Measurements from ENCODE around the gene NFKBIB.
"Not testable (repeated sequence)": the region's sequence is repeated elsewhere in the genome, so short reads cannot be mapped to it uniquely, and the experiment has no call there.

The NFKBIB gene

DNA sequence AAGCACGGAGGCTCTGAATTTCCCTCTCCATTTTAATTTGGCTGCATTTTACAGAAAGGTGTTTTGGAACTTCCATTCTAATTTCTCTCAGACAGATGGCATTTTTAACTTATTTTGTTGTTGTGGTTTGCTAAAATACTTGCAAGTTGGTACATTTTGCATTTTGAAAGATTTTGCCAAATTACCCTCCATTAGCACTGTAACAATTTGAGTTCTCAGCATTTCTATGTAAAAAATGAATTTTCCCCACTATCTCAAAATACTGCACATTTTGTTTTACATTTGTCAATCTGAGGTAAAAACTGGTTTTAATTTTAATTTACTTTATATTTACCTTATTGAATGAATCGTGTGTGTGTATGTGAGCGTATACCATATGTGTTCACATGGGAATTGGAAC lies 43.0 kb upstream of the NFKBIB start:
- Histone ChIP-seq H3K4me2 (ENCODE audit: insufficient read depth, low read length) (no peak overlapping the region), H3K36me3 (ENCODE audit: insufficient read depth, low read length) (no peaks in the 10 kb centered on the region), H3K27me3 (ENCODE audit: insufficient read depth, low read length, poor library complexity) (no peaks in the 10 kb centered on the region), H3K27ac (ENCODE audit: low read length) (no peak overlapping the region), H3K9me3 (ENCODE audit: insufficient read depth, low read length, severe bottlenecking) (no peaks in the 10 kb centered on the region), H3K9ac (ENCODE audit: low read depth, low read length) (no peak overlapping the region), H3K4me1 (ENCODE audit: insufficient read depth, low read length) (peaks cover 9% of the 10 kb centered on the region), H4K20me1 (ENCODE audit: insufficient read depth, low read length) (no peaks in the 10 kb centered on the region), H3K4me3 (ENCODE audit: low read depth in 1 of 2, low read length in 2 of 2) (no peak overlapping the region), H3K79me2 (ENCODE audit: insufficient read depth, low read length) (no peaks in the 10 kb centered on the region; the same call in 1 of the 2 replicates), H2AFZ (ENCODE audit: low read depth, low read length) (no peak overlapping the region)
- ATAC-seq (ENCODE audit: insufficient read depth, low read depth) (no peak), DNase-seq (no peak)
- TF ChIP-seq EZH2 (IDR thresholded peaks at IDR 0.05; ENCODE audit: borderline replicate concordance, low read depth, low read length, severe bottlenecking), result no peak
- TF ChIP-seq, protein P1, sequence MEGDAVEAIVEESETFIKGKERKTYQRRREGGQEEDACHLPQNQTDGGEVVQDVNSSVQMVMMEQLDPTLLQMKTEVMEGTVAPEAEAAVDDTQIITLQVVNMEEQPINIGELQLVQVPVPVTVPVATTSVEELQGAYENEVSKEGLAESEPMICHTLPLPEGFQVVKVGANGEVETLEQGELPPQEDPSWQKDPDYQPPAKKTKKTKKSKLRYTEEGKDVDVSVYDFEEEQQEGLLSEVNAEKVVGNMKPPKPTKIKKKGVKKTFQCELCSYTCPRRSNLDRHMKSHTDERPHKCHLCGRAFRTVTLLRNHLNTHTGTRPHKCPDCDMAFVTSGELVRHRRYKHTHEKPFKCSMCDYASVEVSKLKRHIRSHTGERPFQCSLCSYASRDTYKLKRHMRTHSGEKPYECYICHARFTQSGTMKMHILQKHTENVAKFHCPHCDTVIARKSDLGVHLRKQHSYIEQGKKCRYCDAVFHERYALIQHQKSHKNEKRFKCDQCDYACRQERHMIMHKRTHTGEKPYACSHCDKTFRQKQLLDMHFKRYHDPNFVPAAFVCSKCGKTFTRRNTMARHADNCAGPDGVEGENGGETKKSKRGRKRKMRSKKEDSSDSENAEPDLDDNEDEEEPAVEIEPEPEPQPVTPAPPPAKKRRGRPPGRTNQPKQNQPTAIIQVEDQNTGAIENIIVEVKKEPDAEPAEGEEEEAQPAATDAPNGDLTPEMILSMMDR (IDR thresholded peaks at IDR 0.05; ENCODE audit: borderline replicate concordance, extremely low read depth, low read length, poor library complexity, severe bottlenecking), result no peak

GRCh38 chr19:38859631-38860204 lies 40.1 kb upstream of the NFKBIB start:
- not testable (repeated sequence) for H3K4me1 ChIP-seq (ENCODE audit: insufficient read depth, low read length); H3K9me3 ChIP-seq (ENCODE audit: insufficient read depth, low read length, severe bottlenecking); H4K20me1 ChIP-seq (ENCODE audit: insufficient read depth, low read length); H3K27me3 ChIP-seq (ENCODE audit: insufficient read depth, low read length, poor library complexity); H3K4me2 ChIP-seq (ENCODE audit: insufficient read depth, low read length); H3K79me2 ChIP-seq (ENCODE audit: insufficient read depth, low read length); H3K36me3 ChIP-seq (ENCODE audit: insufficient read depth, low read length); H3K27ac ChIP-seq (ENCODE audit: low read length); DNase-seq; H2AFZ ChIP-seq (ENCODE audit: low read depth, low read length); ATAC-seq (ENCODE audit: insufficient read depth, low read depth); H3K4me3 ChIP-seq (ENCODE audit: low read depth in 1 of 2, low read length in 2 of 2); H3K9ac ChIP-seq (ENCODE audit: low read depth, low read length)

DNA sequence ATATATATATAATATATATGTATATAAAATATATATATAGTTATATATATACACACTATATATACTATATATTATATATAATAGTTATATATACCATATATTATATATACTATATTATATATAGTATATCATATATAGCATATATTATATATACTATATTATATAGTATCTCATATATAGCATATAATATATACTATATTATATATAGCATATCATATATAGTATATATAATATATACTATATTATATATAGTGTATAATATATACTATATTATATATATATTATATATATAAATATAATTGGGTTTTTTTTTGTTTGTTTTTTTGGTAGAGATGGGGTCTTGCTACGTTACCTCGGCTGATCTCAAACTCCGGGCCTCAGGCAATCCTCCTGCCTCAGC lies 38.4 kb upstream of the NFKBIB start:
- no peak overlapping the region for H2AFZ ChIP-seq (ENCODE audit: low read depth, low read length)
- no peaks in the 10 kb centered on the region for H3K36me3 ChIP-seq (ENCODE audit: insufficient read depth, low read length)
- no peak overlapping the region for H3K4me2 ChIP-seq (ENCODE audit: insufficient read depth, low read length)
- no peaks in the 10 kb centered on the region for H4K20me1 ChIP-seq (ENCODE audit: insufficient read depth, low read length)
- no peak overlapping the region for H3K4me3 ChIP-seq (ENCODE audit: low read depth in 1 of 2, low read length in 2 of 2)
- DNase-seq (no peak), ATAC-seq (ENCODE audit: insufficient read depth, low read depth) (no peak)
- H3K79me2 ChIP-seq (ENCODE audit: insufficient read depth, low read length), result no peaks in the 10 kb centered on the region
- H3K4me1 ChIP-seq (ENCODE audit: insufficient read depth, low read length), result no peaks in the 10 kb centered on the region
- H3K27ac ChIP-seq (ENCODE audit: low read length), result no peak overlapping the region
- no peaks in the 10 kb centered on the region for H3K9me3 ChIP-seq (ENCODE audit: insufficient read depth, low read length, severe bottlenecking)
- no peak for TF ChIP-seq EZH2 (IDR thresholded peaks at IDR 0.05; ENCODE audit: borderline replicate concordance, low read depth, low read length, severe bottlenecking)
- TF ChIP-seq, protein P1 (IDR thresholded peaks at IDR 0.05; ENCODE audit: borderline replicate concordance, extremely low read depth, low read length, poor library complexity, severe bottlenecking), result no peak
- H3K27me3 ChIP-seq (ENCODE audit: insufficient read depth, low read length, poor library complexity), result no peaks in the 10 kb centered on the region
- no peak overlapping the region for H3K9ac ChIP-seq (ENCODE audit: low read depth, low read length)

DNA sequence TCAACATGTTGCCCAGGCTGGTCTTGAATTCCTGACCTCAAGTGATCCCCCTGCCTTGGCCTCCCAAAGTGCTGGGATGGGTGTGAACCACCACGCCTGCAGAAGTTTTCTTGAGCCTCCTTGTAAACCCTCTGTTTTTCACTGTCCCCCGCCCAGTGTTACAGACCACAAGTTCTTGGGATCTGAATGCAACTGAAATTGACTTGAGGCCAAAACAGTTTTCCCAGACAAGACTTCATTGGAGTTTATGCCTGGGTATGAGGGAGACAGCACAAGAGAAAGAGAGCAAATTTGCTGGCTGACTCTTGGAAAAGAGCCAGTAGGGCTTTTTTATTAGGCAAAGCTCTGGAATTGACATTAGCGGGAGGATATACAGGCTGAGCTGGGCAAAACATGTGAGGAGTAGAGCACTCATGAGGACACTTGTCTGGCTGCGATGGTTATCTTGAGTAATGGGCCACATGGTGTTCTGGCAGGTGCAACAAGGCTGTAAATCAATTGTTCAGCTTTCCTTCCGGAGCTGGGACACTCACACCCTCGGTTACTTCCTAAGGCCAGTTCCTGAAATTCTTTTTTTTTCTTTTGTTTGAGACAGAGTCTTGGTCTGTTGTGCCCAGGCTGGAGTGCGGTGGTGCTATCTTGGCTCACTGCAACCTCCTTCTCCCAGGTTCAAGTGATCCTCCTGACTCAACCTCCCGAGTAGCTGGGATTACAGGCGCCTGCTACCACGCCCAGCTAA lies 37.3 kb upstream of the NFKBIB start:
- Histone ChIP-seq H3K4me2 (ENCODE audit: insufficient read depth, low read length) (no peak overlapping the region), H3K9me3 (ENCODE audit: insufficient read depth, low read length, severe bottlenecking) (no peaks in the 10 kb centered on the region), H3K27ac (ENCODE audit: low read length) (no peak overlapping the region), H3K4me1 (ENCODE audit: insufficient read depth, low read length) (no peaks in the 10 kb centered on the region), H3K9ac (ENCODE audit: low read depth, low read length) (no peak overlapping the region), H3K36me3 (ENCODE audit: insufficient read depth, low read length) (no peaks in the 10 kb centered on the region), H4K20me1 (ENCODE audit: insufficient read depth, low read length) (no peaks in the 10 kb centered on the region), H3K27me3 (ENCODE audit: insufficient read depth, low read length, poor library complexity) (no peaks in the 10 kb centered on the region), H2AFZ (ENCODE audit: low read depth, low read length) (no peak overlapping the region), H3K4me3 (ENCODE audit: low read depth in 1 of 2, low read length in 2 of 2) (no peak overlapping the region), H3K79me2 (ENCODE audit: insufficient read depth, low read length) (no peaks in the 10 kb centered on the region)
- no peak for TF ChIP-seq EZH2 (IDR thresholded peaks at IDR 0.05; ENCODE audit: borderline replicate concordance, low read depth, low read length, severe bottlenecking)
- TF ChIP-seq, protein P1 (IDR thresholded peaks at IDR 0.05; ENCODE audit: borderline replicate concordance, extremely low read depth, low read length, poor library complexity, severe bottlenecking), result no peak
- DNase-seq (no peak), ATAC-seq (ENCODE audit: insufficient read depth, low read depth) (no peak)
